ENCODE data around the gene SFTPD.

The SFTPD gene

DNA sequence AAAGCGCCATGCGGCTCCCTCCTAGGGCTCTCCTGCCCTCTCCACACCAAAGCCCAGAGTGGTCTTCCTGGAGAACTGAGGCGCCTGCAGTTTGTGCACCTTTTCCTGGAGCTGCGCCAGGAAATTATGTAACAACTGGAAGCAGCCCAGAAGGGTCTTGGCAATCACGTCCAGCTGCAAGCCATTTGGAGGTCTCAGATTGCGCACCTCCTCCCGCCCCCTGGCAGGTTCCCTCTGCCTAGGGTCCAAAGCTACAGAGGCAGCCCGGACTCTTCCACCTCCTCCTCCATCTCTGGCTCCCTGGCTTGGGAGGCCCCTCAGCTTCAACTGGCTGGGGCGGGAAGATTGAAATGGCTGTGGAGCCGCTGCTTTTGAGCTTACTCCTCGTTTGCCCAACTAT, 34.0 kb upstream of the SFTPD start:
- Histone ChIP-seq H3K9me2 (ENCODE audit: low read depth, low read length) (no peaks in the 10 kb centered on the region), H3K27ac (ENCODE audit: low read depth, low read length, poor library complexity, severe bottlenecking) (no peak overlapping the region), H4K20me1 (ENCODE audit: insufficient read depth, low read length) (no peaks in the 10 kb centered on the region), H3K4me1 (ENCODE audit: insufficient read depth, low read length, severe bottlenecking) (no peaks in the 10 kb centered on the region), H3K4me2 (ENCODE audit: low read length) (no peak overlapping the region), H2AFZ (ENCODE audit: low read length) (no peak overlapping the region), H3K9me3 (ENCODE audit: low read length) (no peaks in the 10 kb centered on the region), H3F3A (ENCODE audit: insufficient read depth, low read length) (no peaks in the 10 kb centered on the region), H3K36me3 (ENCODE audit: insufficient read depth, low read length) (no peaks in the 10 kb centered on the region), H3K79me2 (ENCODE audit: insufficient read depth, low read length) (no peaks in the 10 kb centered on the region), H3K27me3 (ENCODE audit: insufficient read depth, low read length) (no peaks in the 10 kb centered on the region), H3K4me3 (ENCODE audit: low read depth, low read length, poor library complexity, severe bottlenecking) (no peak overlapping the region), H3K9ac (ENCODE audit: low read length) (no peak overlapping the region)
- TF ChIP-seq, protein P1, sequence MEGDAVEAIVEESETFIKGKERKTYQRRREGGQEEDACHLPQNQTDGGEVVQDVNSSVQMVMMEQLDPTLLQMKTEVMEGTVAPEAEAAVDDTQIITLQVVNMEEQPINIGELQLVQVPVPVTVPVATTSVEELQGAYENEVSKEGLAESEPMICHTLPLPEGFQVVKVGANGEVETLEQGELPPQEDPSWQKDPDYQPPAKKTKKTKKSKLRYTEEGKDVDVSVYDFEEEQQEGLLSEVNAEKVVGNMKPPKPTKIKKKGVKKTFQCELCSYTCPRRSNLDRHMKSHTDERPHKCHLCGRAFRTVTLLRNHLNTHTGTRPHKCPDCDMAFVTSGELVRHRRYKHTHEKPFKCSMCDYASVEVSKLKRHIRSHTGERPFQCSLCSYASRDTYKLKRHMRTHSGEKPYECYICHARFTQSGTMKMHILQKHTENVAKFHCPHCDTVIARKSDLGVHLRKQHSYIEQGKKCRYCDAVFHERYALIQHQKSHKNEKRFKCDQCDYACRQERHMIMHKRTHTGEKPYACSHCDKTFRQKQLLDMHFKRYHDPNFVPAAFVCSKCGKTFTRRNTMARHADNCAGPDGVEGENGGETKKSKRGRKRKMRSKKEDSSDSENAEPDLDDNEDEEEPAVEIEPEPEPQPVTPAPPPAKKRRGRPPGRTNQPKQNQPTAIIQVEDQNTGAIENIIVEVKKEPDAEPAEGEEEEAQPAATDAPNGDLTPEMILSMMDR (IDR thresholded peaks at IDR 0.05; ENCODE audit: low read length), result no peak
- TF ChIP-seq EZH2 (IDR thresholded peaks at IDR 0.05; ENCODE audit: borderline replicate concordance, low read length), result no peak

DNA sequence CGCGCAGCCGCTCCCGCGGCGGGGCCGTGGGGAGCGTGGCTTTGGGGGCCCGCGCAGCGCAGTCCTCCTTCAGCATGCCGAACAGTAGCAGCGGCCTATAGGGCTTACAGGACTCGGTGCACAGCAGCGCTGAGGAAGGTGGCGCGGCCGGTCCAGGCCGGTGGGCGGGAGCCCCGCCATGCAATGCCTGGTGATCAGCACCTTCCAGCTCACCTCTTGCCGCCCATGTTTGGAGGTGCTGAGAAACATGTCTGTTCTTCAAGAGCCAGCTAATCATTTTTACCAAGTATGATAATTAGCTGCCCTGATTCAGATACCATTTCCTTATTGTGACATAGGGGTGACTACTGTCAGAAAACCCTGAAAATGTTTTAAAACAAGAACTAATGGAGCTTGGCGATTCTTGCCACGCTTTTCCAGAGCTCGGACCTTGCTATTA, 33.5 kb upstream of the SFTPD start:
- Histone ChIP-seq H3K36me3 (ENCODE audit: insufficient read depth, low read length) (no peaks in the 10 kb centered on the region), H3K4me1 (ENCODE audit: insufficient read depth, low read length, severe bottlenecking) (no peaks in the 10 kb centered on the region), H3K4me2 (ENCODE audit: low read length) (no peak overlapping the region), H3K9ac (ENCODE audit: low read length) (no peak overlapping the region), H3K27me3 (ENCODE audit: insufficient read depth, low read length) (no peaks in the 10 kb centered on the region), H3K9me2 (ENCODE audit: low read depth, low read length) (no peaks in the 10 kb centered on the region), H3K9me3 (ENCODE audit: low read length) (no peaks in the 10 kb centered on the region), H3K27ac (ENCODE audit: low read depth, low read length, poor library complexity, severe bottlenecking) (no peak overlapping the region), H3K79me2 (ENCODE audit: insufficient read depth, low read length) (no peaks in the 10 kb centered on the region), H3K4me3 (ENCODE audit: low read depth, low read length, poor library complexity, severe bottlenecking) (no peak overlapping the region), H3F3A (ENCODE audit: insufficient read depth, low read length) (no peaks in the 10 kb centered on the region), H2AFZ (ENCODE audit: low read length) (no peak overlapping the region), H4K20me1 (ENCODE audit: insufficient read depth, low read length) (no peaks in the 10 kb centered on the region)
- no peak for TF ChIP-seq EZH2 (IDR thresholded peaks at IDR 0.05; ENCODE audit: borderline replicate concordance, low read length)
- TF ChIP-seq, protein P1 (IDR thresholded peaks at IDR 0.05; ENCODE audit: low read length), result no peak

DNA sequence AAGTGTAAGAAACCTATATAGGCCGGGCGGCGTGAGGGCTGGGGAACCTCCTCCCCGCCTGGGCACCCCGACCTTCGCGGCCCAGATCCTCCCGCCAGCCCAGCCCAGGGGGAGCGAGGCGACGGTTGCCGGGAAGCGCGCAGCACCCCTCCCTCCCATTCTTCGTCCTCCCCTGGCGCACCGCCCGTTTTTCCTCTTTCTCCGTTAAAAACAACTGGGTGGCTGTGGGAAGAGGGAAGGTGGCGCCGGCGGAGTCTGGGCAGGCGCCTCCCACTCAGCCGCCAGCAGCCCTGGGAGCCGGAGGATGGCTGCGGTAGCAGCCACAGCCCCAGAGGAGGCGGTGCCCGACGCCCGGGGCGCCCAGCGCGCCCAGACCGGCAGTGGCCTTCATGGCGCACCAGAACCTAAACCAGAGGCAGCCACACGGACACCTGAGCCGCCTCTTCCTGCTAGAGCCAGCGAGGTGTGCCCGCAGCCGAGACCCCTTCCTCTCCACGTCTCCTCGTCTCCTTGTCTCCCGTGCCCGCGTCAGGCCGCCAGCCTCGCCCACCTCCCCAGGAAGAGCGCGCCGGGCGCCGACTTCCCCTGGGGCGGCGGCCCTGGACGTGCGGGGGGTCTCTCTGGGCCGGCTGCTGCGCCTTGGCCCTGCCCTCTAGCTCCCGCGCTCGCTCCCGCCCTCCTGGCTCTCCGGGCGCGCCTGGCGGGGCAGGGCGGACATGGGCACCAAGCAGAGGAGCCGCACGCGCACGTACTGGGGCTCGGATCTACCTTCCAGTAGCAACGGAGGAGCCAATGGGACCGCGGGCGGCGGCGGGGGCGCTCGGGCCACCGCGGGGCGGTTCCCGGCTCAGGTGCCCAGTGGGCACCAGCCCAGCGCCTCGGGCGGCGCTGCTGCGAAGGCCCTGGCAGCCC, 32.8 kb upstream of the SFTPD start:
- H3K36me3 ChIP-seq (ENCODE audit: insufficient read depth, low read length), result no peaks in the 10 kb centered on the region
- no peaks in the 10 kb centered on the region for H3F3A ChIP-seq (ENCODE audit: insufficient read depth, low read length)
- H3K4me2 ChIP-seq (ENCODE audit: low read length), result no peak overlapping the region
- H3K9me2 ChIP-seq (ENCODE audit: low read depth, low read length), result no peaks in the 10 kb centered on the region
- no peaks in the 10 kb centered on the region for H3K27me3 ChIP-seq (ENCODE audit: insufficient read depth, low read length)
- H3K27ac ChIP-seq (ENCODE audit: low read depth, low read length, poor library complexity, severe bottlenecking), result no peak overlapping the region
- no peaks in the 10 kb centered on the region for H3K79me2 ChIP-seq (ENCODE audit: insufficient read depth, low read length)
- no peak overlapping the region for H3K9ac ChIP-seq (ENCODE audit: low read length)
- no peak overlapping the region for H2AFZ ChIP-seq (ENCODE audit: low read length)
- H3K9me3 ChIP-seq (ENCODE audit: low read length), result no peaks in the 10 kb centered on the region
- TF ChIP-seq, protein P1 (IDR thresholded peaks at IDR 0.05; ENCODE audit: low read length), result no peak
- TF ChIP-seq EZH2 (IDR thresholded peaks at IDR 0.05; ENCODE audit: borderline replicate concordance, low read length), result no peak
- H3K4me1 ChIP-seq (ENCODE audit: insufficient read depth, low read length, severe bottlenecking), result no peaks in the 10 kb centered on the region
- H3K4me3 ChIP-seq (ENCODE audit: low read depth, low read length, poor library complexity, severe bottlenecking), result no peak overlapping the region
- no peaks in the 10 kb centered on the region for H4K20me1 ChIP-seq (ENCODE audit: insufficient read depth, low read length)
